DND-41 (cell line): ENCODE data around the gene SFMBT2.

Experiments used
- ATAC-seq: fragments of 200-7000 bp; cut with Tn5 transposase; 3 replicates; pipeline ENCODE4 v1.9.1; 2021; ENCODE audit warnings: low read depth; ENCODE audit not compliant: insufficient read depth
- DNase-seq: peaks from one replicate; pipeline ENCODE4 v3.0.0-alpha.2; 2020
- H2AFZ ChIP-seq: 2 replicates; pipeline ENCODE4 v1.6.0; 2012; ENCODE audit warnings: low read depth, low read length
- H3K27ac ChIP-seq: 2 replicates; pipeline ENCODE4 v1.5.1; 2012; ENCODE audit warnings: low read length, inconsistent platforms
- H3K27me3 ChIP-seq: fragments of 200-600 bp; sonication (generic); 2 replicates; pipeline ENCODE4 v1.6.0; 2012; ENCODE audit warnings: low read length, mild to moderate bottlenecking, inconsistent platforms; ENCODE audit not compliant: insufficient read depth, poor library complexity
- H3K36me3 ChIP-seq: 2 replicates; pipeline ENCODE4 v1.5.1; 2012; ENCODE audit warnings: low read length, inconsistent platforms; ENCODE audit not compliant: insufficient read depth
- H3K4me1 ChIP-seq: 2 replicates; pipeline ENCODE4 v1.5.1; 2012; ENCODE audit warnings: mild to moderate bottlenecking, low read length; ENCODE audit not compliant: insufficient read depth
- H3K4me2 ChIP-seq: 2 replicates; pipeline ENCODE4 v1.6.0; 2012; ENCODE audit warnings: mild to moderate bottlenecking, moderate library complexity, low read length, inconsistent platforms; ENCODE audit not compliant: insufficient read depth
- H3K4me3 ChIP-seq, 2 experiments: fragments of 200-600 bp in 1 of 2; shearing (Covaris generic) in 1 of 2; 2 replicates each; pipeline ENCODE4 v1.5.1; 2012 to 2016; ENCODE audit warnings: inconsistent platforms in 2 of 2, low read length in 2 of 2, mild to moderate bottlenecking in 2 of 2, low read depth in 1 of 2, moderate library complexity in 1 of 2
- H3K79me2 ChIP-seq: 2 replicates; pipeline ENCODE4 v1.6.0; 2012; ENCODE audit warnings: low read length, inconsistent platforms; ENCODE audit not compliant: insufficient read depth
- H3K9ac ChIP-seq: 2 replicates; pipeline ENCODE4 v1.6.0; 2012; ENCODE audit warnings: low read depth, mild to moderate bottlenecking, inconsistent platforms, low read length, moderate library complexity
- H3K9me3 ChIP-seq: 2 replicates; pipeline ENCODE4 v1.5.1; 2012; ENCODE audit warnings: low read length, moderate library complexity, mild to moderate bottlenecking, inconsistent platforms; ENCODE audit not compliant: insufficient read depth, severe bottlenecking
- H4K20me1 ChIP-seq: 2 replicates; pipeline ENCODE4 v1.6.0; 2012; ENCODE audit warnings: low read length; ENCODE audit not compliant: insufficient read depth
- EZH2 ChIP-seq: IDR thresholded peaks from 3 replicates; pipeline ENCODE4 v1.6.1; 2012; ENCODE audit warnings: borderline replicate concordance, low read depth, mild to moderate bottlenecking, moderate library complexity, low read length, inconsistent platforms; ENCODE audit not compliant: severe bottlenecking
- TF ChIP-seq, protein P1 (sequence below): IDR thresholded peaks from 2 replicates; pipeline ENCODE4 v1.5.1; 2012; ENCODE audit warnings: borderline replicate concordance, low read length, moderate library complexity, mild to moderate bottlenecking; ENCODE audit not compliant: poor library complexity, severe bottlenecking; ENCODE audit errors: extremely low read depth

SFMBT2 gene

DNA sequence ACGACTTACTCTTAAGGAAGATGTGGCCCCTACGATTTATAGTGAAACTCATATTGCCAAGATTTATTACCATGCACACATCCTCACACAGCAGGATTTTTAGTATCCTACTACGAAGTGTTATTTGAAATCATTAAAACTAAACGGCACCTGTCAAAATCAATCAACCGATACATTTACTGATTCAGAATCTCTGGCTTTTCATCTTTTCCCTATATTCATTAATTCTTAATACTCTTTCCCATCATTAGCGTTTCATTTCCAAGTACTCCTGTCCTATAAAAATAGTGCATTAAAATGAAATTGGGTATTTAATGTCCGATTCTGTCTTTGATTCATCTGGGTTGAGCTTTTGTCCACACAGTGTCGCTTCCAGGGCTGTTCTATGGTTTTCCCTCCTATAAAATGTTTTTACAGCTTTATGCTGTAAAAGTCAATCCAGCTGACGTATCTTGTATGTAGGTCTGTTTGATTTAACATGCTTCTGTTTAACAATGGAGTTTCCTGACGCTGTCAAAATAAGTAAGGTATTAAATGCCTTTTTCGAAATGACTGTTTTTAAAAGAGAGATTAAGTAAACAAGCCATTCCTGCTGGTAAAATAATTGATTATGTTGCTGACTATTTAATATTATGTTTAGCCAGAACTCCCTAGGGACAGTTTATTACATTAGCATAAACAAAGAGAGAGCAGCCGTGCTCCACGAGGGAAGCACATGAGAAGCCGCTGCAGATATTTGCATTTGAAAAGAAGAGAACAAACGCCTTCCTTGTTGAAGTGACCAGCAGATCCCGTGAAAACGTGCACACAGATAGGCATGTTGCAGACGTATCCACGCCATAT lies 22.3 kb upstream of the SFMBT2 start:
- Histone ChIP-seq H4K20me1 (no peaks in the 10 kb centered on the region), H3K4me1 (peaks cover 6% of the 10 kb centered on the region; the same call in 1 of the 2 replicates), H3K4me2 (no peak overlapping the region), H3K9me3 (no peaks in the 10 kb centered on the region), H3K36me3 (no peaks in the 10 kb centered on the region), H2AFZ (no peak overlapping the region), H3K27ac (no peak overlapping the region), H3K79me2 (no peaks in the 10 kb centered on the region), H3K4me3 (no peak overlapping the region), H3K9ac (no peak overlapping the region), H3K27me3 (no peaks in the 10 kb centered on the region)
- TF ChIP-seq, protein P1, sequence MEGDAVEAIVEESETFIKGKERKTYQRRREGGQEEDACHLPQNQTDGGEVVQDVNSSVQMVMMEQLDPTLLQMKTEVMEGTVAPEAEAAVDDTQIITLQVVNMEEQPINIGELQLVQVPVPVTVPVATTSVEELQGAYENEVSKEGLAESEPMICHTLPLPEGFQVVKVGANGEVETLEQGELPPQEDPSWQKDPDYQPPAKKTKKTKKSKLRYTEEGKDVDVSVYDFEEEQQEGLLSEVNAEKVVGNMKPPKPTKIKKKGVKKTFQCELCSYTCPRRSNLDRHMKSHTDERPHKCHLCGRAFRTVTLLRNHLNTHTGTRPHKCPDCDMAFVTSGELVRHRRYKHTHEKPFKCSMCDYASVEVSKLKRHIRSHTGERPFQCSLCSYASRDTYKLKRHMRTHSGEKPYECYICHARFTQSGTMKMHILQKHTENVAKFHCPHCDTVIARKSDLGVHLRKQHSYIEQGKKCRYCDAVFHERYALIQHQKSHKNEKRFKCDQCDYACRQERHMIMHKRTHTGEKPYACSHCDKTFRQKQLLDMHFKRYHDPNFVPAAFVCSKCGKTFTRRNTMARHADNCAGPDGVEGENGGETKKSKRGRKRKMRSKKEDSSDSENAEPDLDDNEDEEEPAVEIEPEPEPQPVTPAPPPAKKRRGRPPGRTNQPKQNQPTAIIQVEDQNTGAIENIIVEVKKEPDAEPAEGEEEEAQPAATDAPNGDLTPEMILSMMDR = no peak
- TF ChIP-seq EZH2 = no peak
- DNase-seq (no peak), ATAC-seq (no peak)

DNA sequence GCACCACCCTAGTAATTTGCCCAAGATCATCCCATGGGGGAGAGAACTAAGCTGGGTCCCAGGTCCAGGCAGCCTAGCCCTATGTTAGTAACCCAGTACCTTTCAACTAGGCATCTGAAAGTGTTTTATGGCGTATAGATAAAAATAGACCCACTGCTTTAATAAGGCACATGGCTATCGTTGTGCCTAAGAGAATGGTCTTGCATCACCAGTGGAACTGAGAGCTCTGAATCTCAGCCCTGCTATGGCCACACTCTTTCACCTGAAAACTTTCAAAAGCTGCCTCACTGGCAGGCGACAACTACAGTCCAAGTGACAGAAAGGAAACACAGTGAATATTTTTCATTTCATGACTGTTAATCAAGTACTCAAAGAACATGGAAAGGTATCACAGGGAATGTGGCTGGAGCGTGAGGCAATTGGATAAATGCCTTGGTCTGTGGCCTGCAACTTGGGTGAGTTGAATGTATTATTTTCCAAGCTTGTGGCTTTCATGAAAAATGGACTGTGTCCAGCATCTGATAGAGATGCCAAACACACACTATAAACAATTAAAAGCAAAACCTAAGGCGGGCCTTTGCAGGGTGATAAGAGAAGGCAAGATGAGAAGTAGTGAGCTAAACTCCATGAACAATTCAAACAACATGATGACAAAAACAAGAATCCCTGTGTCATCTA lies 18.0 kb upstream of the SFMBT2 start:
- Histone ChIP-seq H3K4me1 (no peaks in the 10 kb centered on the region), H2AFZ (no peak overlapping the region), H3K4me3 (no peak overlapping the region), H3K36me3 (no peaks in the 10 kb centered on the region), H3K79me2 (no peaks in the 10 kb centered on the region), H3K9ac (no peak overlapping the region), H3K9me3 (no peaks in the 10 kb centered on the region), H3K27ac (no peak overlapping the region), H3K27me3 (no peaks in the 10 kb centered on the region), H3K4me2 (no peak overlapping the region), H4K20me1 (no peaks in the 10 kb centered on the region)
- TF ChIP-seq, protein P1 = no peak
- TF ChIP-seq EZH2 = no peak
- ATAC-seq (no peak), DNase-seq (no peak)

DNA sequence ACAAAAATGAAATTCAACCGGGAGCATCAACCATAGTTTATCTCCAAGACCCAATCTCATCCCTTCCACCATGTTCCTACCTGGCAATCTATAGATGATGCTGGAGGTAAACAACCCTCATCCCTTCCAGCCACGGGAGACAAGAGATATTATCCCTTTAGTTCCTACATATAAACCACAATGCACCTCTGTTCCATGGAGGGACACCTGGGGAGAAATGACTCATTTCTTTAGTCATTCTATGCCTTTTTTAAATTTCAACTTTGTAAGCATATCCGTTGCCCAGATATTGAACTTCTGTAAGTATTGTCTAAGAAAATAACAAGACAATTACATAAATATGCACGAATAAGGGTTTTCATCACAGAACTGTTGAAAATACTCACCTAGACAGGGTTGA lies 15.5 kb upstream of the SFMBT2 start:
- no peak for ATAC-seq
- H3K9ac ChIP-seq = no peak overlapping the region
- H3K4me3 ChIP-seq = no peak overlapping the region
- no peaks in the 10 kb centered on the region for H4K20me1 ChIP-seq
- no peaks in the 10 kb centered on the region for H3K36me3 ChIP-seq
- no peaks in the 10 kb centered on the region for H3K79me2 ChIP-seq
- H3K27ac ChIP-seq = no peak overlapping the region
- DNase-seq = no peak
- TF ChIP-seq, protein P1 = no peak
- no peak for TF ChIP-seq EZH2
- no peak overlapping the region for H2AFZ ChIP-seq
- H3K9me3 ChIP-seq = no peaks in the 10 kb centered on the region
- no peaks in the 10 kb centered on the region for H3K4me1 ChIP-seq
- H3K4me2 ChIP-seq = no peak overlapping the region
- no peaks in the 10 kb centered on the region for H3K27me3 ChIP-seq
